HPDE6-E6E7 (cell line): ENCODE data around the gene CLTRN.
"Not testable (repeated sequence)": the region's sequence is repeated elsewhere in the genome, so short reads cannot be mapped to it uniquely, and the experiment has no call there.

Experiments used
- DNase-seq: peaks from one replicate; pipeline ENCODE4 v3.0.0; 2011; ENCODE audit warnings: missing footprints; ENCODE audit errors: extremely low spot score

CLTRN gene

DNA sequence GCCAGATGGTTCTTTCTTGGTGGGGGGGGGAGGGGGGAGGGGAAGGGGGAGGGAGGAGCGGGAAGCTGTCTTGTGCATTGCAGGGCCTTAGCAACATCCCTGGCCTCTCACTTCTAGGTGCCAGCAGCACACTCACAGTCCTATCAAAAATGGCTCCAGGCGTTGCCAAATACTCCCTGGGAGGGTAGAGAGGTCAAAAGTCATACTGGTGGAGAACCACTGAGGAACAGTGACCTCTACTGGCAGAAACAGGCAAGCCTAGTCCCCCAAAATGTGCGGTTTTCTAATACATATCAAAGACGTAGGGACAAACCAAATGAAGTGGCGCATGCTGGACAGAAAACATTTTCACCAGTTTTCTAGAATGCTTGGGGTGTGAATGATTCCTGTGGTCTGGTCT lies 17.1 kb downstream of the CLTRN start:
- DNase-seq: not testable (repeated sequence)

DNA sequence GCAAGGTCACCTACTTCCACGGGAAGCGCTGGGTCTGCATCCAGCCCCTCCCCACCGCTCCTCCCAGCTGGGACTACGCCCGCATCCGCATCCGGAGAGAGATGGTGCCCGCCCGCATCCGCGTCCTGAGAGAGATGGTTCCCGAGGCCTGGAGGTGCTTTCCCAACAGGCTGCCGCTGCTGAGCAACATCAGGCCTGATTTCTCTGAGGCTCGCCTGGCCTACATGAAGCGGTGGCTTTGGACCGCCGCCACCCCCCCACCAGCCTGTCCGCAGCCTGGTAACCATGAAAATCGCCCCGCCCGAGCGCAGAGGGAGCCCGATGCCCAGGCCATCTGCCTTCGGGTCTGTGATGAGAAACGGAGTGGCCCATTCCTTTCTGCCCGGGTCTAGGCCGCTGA lies 18.1 kb downstream of the CLTRN start:
- DNase-seq: no peak

DNA sequence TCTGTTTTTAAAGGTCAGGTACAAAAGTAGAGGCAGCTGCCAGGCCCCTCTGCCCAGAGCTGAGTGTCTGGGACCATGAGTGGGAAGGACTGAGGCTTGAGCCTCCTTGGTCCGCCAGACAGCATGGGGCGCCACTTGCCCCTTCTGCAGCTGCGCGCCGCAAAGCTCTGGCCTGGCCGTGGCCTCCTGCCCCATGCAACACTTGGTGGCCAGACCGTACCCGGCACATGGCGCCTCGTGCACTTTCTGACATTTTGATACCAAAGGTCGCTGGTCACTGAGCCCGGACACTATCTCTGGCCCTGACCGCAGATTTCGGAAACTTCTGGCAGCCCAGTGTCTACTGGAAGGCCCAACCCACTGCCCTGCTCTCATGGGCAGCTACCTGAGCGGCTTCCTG lies 18.6 kb downstream of the CLTRN start:
- no peak for DNase-seq

DNA sequence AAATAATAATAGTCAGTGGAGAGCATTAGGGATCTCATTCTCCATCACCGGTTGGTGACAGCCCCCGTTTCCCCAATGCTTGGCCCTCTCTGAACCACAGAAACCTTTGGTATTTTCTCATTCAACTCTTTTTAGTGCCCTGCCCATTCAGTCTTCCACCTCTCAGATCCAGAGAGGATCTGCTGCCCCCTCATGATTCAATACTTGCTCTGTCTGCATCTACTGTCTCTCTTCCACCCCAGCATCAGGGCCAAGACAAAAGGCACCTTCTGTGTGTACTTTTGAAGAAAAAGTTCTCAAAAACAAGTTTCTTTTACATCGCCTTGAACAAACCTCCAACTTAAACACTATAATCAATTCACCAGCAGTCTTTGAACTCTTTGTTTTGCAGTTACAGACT lies 19.3 kb downstream of the CLTRN start:
- DNase-seq: no peak

DNA sequence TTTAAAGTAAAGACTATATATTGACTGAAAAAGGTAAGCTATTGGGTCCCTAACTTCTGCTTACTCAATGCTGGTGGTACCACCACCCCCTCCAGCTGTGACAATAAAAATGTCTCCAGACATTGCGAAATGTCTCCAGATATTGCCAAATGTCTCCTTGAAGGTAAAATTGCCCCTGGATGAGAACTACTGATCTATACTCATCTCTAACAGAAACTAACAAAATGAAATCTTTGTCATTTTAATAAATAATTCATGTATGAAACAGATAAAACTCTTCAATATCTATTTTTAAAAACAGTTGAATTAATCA lies 20.1 kb downstream of the CLTRN start:
- DNase-seq: no peak

DNA sequence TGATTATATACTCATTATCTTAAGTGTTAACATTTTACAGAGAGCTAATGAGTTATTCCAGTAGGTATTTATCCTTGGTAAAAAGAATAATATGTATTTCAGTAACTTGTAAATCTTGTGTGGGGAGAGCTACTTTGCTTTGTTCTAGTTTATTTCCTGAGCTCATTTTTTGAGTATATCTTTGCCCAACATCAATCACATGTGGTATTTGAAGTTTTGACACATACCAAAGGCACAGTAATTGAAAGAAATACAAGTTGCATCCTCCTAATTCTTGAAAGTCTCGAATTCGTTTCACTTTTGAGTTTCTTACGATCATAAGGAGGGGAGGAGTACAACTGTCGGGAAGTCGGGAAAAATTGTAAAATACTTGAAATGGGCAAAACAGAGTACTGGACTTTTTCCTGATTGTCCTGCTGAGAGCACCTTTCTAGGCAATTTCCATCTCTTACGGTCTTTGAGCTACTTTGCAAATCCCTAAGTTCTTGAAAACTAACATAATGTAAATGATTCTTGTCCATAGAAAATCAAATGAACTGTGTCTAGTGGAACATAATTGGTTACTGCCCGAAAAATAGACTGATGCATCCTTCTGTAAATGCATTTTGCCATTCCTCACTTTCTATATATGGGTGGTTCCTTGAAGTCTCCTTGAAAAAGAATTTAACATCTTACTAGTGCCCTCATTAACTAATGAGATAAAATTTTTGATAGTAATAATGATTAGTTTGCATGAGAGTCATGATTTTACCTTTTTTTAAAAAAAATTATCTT lies 20.6 kb downstream of the CLTRN start:
- DNase-seq: no peak

DNA sequence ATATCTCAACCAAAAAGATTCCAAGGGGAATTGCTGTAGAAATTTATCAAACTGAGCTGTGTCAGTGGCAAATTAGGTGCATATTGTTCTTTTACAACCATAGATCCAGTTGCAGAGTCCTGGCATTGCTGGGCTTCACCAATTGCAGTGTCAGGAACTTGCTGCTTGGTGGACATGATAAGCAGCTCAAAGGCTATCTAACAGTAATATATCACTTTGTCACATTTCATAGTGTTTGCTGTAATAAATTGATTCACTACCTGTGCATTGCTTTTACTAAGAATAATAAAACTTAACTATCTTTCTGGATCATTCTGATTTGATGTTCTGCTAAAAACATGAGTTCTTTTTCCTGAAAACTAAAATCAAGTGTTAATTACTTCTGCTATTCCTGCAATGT lies 33.0 kb downstream of the CLTRN start:
- no peak for DNase-seq

DNA sequence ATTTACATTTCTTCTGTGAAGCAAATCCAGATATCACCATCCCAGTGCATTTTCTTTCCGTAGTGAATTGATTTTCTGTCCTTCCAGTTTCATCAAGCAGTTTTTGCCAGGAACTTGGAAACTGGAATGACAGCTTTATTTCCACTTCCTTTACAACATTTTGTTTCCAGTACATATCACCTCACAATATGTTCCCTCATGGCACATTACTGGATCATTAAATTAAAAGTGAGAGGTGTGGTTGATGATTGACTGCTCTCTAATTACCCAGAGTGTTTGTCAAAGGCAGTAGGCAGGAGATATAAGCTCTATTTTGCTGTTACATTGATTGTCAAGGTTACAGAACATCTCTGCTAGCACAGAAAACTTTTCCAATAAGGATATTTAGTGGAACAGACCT lies 41.6 kb downstream of the CLTRN start:
- no peak for DNase-seq

DNA sequence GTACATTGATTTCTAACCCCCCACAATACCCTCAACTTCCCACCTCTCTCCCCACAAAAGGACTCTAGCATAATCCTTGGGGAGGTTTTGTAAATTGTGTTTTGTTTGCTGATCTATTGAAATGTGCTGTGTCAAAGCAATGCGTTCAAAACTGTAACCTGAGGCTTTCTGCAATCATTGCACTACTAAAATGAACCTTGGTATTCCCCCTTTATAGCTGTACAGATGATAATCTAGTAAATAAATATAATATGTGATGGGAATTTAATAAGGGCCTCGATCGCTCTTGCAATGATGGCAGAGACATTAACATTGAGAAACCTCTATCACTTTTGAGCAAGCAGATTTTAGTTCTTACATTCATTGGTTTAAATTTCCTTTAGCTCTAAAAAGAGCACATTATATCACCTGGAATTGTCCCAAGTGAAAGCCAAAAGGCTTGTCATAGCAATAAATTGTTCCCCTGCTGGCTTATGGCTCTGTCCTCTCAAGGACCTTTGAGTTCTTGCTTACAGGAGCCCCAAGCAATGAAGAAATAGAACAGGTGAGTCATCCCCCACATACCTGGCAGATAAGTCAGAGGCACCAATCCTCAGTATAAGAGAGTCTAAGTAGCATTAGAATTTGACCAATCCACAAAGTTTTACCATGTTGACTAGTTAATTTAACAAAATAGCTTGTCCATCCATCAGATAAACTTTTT lies 45.4 kb downstream of the CLTRN start:
- DNase-seq: peak; percentile 66

DNA sequence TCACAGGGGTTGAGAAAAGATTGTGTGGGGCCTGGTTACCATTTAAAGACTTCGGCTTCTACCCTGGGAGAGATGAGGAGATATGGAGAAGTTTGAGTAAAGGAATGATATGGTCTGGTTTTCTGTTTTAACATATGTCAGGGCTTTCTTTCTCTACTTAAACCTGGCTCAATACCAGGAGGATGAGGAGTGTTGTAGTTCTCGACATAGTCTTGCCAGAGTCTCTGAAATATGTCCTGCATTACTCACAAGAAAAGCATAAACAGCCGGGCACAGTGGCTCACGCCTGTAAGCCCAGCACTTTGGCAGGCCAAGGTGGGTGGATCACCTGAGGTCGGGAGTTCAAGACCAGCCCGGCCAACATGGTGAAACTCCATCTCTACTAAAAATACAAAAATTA lies 47.5 kb downstream of the CLTRN start:
- DNase-seq: no peak

DNA sequence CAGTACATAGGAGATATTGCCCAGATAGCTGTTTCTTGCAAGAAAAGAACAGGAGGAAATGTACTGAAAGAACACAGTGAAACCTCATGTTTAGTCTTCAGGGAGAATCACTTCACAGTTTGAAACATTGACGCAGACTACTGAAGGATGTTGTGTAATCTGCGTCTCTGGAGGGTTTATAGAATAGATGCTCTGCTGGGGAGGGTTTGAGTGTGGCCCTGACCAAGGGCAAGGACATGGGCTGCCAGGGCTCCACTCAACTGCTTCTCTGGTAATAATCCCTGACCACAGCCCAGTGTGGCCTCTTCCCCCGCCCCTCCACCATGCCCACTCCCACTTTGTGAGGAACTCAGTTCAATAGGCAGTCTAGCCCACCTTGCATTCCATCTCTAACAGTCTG lies 48.1 kb downstream of the CLTRN start:
- no peak for DNase-seq

DNA sequence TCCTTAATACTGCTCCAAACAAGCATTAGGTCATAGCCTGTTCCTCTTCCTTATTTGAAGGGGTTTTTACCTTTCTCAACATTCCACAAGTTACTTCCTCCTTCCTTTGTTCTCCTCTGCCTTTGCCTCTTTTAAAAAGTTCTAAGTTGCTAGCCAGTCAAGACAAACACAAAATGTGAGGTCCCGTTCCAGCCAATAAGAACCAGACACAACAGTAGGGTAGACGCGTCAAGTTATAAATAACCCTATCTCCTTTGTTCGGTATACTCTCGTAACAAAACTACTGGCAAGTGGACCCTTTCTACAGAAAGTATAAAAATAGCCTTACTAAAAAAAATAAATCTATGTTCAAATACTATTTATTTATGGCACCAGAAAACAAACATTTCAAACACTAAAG lies 57.5 kb downstream of the CLTRN start:
- no peak for DNase-seq

DNA sequence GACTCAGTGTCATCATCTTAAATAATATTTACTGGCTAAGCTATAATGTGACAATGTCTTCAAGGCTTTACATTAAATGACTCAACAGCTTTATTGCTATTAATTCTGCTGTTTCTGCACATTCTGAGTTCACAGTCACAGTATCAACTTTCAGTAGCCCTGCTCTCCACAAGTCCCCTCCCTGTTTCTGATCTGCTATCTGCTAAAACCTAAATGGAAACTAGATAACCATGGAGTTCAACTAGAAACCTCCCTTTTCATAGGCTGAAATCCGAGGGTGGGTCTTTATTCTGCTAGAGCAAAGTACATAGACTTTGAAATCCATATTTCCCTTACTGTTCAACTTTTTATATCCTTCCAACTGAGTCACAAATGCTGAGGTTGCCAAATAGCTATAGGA lies 58.5 kb downstream of the CLTRN start:
- no peak for DNase-seq

DNA sequence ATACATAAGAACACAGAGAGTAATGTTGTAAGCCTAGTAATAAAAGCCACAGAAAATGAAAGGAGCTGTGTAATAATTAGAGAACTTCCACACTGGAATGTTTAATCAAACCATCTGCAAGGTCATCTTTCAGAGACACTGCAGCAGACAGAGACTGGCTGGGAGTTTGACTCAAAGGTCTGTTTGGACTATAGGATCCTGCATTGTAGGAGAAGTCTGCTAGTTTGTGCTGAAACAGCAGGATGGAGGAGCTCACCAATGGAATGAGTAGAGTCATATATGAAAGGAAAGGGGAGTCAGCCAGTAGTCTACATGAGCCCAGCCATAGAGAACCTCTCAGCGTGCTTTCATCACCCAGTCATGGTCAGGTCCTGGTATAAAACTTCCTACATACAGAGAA lies 59.4 kb downstream of the CLTRN start:
- DNase-seq: no peak

DNA sequence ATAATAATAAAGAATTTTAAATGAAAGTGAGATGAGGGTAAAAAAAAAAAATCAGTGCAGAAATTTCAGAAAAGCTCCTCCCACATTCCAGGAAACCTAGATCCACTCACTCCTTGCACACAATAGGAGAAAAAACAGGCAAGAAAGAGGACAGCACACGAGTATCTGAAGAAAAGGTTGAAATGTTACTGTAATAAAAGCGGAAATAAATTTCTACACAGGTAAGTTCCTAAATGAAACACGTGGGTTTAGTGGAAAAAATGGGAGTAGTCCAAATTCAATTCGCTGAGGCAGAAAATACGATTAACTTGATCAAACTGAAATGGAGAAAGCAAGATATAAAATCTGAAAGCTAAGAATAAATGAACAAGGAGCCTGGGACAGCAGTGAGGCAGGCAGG lies 61.8 kb downstream of the CLTRN start:
- no peak for DNase-seq

DNA sequence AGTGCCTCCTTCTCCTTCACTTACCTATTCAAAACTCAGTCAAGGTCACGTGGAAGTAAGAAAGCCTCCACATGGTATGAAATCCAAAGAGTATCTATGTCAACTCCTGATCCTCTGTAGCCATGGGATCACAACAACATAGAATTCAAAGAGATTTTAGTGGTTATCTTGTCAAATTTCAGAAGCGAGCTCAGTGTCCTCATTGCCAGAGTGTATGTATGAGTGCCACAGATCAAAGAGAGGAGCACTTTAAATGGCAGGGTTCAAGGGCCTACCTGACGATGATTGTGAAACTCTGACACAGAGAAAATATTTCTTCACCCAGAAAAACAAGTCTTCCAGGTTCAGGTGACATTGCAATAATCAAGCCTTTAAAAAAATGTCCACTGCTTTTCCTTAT lies 62.7 kb downstream of the CLTRN start:
- DNase-seq: no peak

DNA sequence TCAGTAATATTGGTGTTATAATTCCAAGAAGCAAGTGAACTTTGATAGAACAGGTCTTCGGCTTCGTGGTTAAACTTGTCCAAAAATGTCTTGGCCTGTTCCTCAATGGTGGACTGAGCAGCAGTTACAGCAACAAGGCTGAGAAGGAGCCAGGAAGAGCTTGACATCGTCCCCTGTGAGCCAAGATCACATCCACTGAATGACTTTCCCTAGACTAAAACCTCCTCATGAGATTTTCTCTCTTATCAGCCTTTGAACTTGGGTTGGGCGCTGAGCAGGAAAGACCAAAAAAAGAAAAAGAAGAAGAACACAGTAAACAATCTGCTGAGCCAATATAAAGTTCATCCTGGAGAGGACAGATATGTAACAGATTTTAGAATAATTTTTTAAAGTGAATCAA lies 63.9 kb downstream of the CLTRN start, which contains the start of gene ACE2:
Gene ACE2, minus strand, starts transcription at position 216 of the 400 bp plus-strand sequence. Its CDS starts 49 bp downstream, at position 167.
- DNase-seq: no peak

DNA sequence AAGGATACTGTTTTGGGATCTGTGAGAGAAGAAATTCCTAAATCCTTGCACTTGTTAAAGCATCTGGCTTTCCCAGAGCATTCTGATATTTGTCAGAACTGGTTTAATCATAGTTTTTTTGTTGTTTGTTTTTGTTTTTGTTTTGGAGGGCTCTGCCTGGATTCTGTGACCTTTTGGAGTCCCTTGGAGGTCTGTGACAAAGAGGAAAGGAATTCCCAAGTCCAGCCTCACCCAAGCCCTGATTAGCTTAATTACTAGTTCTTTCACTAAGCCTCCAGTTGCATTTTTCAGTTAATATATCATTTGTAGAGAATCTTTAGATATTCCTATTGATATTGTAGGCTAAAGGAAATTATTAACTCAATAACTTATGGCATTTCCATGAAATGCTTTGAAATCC lies 64.6 kb downstream of the CLTRN start:
- no peak for DNase-seq

DNA sequence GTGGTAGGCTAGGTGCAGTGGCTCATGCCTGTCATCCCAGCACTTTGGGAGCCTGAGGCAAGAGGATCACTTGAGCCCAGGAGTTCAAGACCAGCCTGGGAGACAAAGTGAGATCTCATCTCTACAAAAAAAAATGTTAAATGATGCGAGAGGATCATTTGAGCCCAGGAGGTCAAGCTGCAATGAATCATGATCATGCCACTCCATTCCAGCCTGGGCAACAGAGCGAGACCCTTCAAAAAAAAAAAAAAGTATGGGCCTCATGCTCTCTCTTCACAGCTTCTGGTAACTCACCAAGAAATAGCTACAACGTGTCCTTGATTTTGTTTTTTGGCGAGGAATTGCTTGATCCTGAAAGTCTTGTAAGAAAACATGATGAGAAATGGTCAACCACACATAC lies 65.1 kb downstream of the CLTRN start:
- no peak for DNase-seq

DNA sequence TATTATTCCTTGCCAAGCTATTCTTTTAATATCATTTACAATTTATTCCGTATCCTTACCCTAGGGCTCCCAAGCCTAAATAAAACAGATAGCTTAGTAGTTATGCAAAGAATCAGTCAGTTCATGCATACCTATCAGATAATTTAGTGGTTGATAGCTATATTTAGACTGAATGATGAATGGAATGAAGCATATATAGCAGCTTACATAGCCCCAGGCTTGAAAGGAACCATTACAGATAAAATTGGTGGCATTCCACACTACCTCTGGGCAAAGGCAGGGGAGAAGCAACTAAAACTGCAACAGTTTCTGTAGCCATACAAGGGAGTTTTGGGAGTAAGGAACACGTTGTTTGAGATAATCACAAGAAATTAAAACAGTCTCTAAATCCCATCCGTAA lies 66.6 kb downstream of the CLTRN start:
- DNase-seq: no peak

DNA sequence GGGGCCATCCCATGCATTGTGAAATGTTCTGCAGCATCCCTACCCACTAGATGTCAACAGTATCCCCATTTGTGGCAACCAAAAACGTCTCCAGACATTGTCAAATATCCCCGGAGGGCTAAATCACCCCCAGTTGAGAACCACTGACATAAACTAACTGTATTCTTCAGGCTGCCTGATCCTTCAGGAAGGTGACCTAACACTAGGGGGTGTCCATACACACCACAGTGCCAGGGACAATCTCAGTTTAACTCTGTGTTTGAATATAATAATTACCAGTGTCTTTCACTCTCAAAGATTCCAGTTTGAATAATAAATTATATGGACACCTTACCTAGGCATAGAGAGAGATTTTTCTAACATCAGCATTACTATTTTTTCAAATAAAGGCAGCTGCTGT lies 70.2 kb downstream of the CLTRN start:
- peak; percentile 44 for DNase-seq

DNA sequence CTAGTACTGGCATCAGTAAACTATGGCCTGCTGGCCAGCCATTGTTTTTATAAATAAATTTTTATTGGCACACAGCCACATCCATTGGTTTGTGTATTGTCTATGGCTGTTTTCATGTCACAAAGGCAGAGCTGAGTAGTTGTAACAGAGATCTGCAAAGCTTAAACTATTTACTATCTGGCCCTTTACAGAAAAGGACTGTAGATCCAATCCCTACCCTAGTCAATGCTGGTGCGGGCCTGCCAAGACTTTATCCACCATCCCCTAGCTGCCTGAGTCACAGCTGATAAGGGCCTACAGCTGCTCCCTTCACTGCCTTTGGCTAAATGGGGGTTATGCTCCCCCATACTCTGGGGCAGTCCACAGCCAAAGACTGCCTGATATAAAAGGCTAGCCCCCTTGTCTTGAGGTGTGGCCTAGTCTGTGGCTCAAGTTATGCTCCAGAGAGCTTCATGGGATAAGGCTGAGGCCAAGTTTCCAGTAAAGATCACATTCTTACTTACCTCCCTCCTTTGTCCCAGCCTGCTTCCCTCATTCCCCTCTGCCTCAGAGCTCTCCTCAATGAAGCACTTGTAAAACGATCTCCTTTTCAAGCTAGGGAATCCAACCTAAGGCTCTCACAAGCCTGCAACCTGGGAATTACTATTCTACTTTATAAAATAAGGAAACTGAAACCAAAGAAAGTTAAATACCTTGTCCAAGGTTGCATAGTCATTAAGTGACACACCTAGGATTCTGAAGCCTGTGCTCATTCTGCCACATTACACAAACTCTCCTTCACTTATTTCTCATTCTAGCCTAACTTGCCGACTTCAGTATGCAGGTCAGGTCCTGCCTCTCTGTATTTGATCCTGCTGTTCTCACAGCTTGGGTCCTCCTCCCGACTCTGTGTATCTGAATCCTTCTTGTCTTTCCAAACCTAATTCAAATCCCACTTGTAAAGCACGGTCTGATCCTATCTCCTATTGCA lies 84.5 kb downstream of the CLTRN start:
- DNase-seq: peak; percentile 33
